Caco-2 (cell line): ENCODE results near the gene ZNF135. TPM values are rescaled to one million over a fixed set of nuclear protein-coding genes. Genes with fewer than 3 reads are reported as not detected.

ENCODE experiments used
- BruUV-seq: library from RNA; stranded (reverse); fragments of 400-500 nt; replicated peaks from 2 replicates; lab custom pipeline; 2021; lab: Mats Ljungman, UMichigan
- CTCF ChIA-PET: fragments of 300-600 bp; sonication (Branson Sonifier 250); formaldehyde crosslinking; loops from one replicate; lab custom pipeline; 2022; ENCODE audit warnings: antibody characterized with exemption; lab: Charles Lee
- POLR2A ChIA-PET: fragments of 300-600 bp; sonication (Branson Sonifier 250); formaldehyde crosslinking; loops from one replicate; lab custom pipeline; 2022; ENCODE audit warnings: antibody characterized with exemption; lab: Charles Lee
- DNase-seq, 2 experiments: peaks; one replicate each; pipeline versions ENCODE4 v3.0.0 to v3.0.0-alpha.2; 2020 to 2022
- H3K27me3 ChIP-seq: replicated peaks from 2 replicates; pipeline ENCODE4 v1.6.0; 2011; ENCODE audit warnings: low read length; ENCODE audit not compliant: control insufficient read depth, insufficient read depth
- H3K36me3 ChIP-seq: 2 replicates; pipeline ENCODE4 v1.5.1; 2011; ENCODE audit warnings: low read length; ENCODE audit not compliant: control insufficient read depth, insufficient read depth
- H3K4me1 ChIP-seq: fragments of 250-450 bp; sonication (Bioruptor Pico); 2 replicates; pipeline ENCODE4 v1.5.1; 2020; ENCODE audit warnings: mild to moderate bottlenecking
- H3K4me3 ChIP-seq: 2 replicates; pipeline ENCODE4 v1.5.1; 2011; ENCODE audit warnings: low read depth, mild to moderate bottlenecking, control low read depth, low read length
- H3K9me3 ChIP-seq: fragments of 250-450 bp; sonication (Bioruptor Pico); 2 replicates; pipeline ENCODE4 v1.5.1; 2020; ENCODE audit warnings: mild to moderate bottlenecking, moderate library complexity
- H3K27ac Mint-ChIP-seq: one replicate; pipeline ENCODE4 v1.8.0; 2022; ENCODE audit warnings: mixed read lengths; ENCODE audit not compliant: unreplicated experiment
- H3K27me3 Mint-ChIP-seq: one replicate; pipeline ENCODE4 v1.8.0; 2022; ENCODE audit warnings: mixed read lengths; ENCODE audit not compliant: insufficient read depth, unreplicated experiment
- H3K36me3 Mint-ChIP-seq: one replicate; pipeline ENCODE4 v1.8.0; 2022; ENCODE audit warnings: mild to moderate bottlenecking, mixed read lengths; ENCODE audit not compliant: insufficient read depth, unreplicated experiment
- H3K4me1 Mint-ChIP-seq: one replicate; pipeline ENCODE4 v1.8.0; 2022; ENCODE audit warnings: low read depth, mixed read lengths; ENCODE audit not compliant: unreplicated experiment
- H3K4me3 Mint-ChIP-seq: one replicate; pipeline ENCODE4 v1.8.0; 2022; ENCODE audit warnings: mild to moderate bottlenecking, moderate library complexity, mixed read lengths; ENCODE audit not compliant: unreplicated experiment
- H3K9me3 Mint-ChIP-seq: one replicate; pipeline ENCODE4 v1.8.0; 2022; ENCODE audit warnings: mixed read lengths; ENCODE audit not compliant: unreplicated experiment
- CTCF ChIP-seq, 2 experiments: fragments of 200-600 bp in 1 of 2; IDR thresholded peaks; 1 replicate in 1 of 2; 2 replicates in 1 of 2; pipeline versions ENCODE4 v1.5.1 to v1.8.0; 2011 to 2022; ENCODE audit warnings: antibody characterized with exemption in 1 of 2, control low read depth in 1 of 2, inconsistent platforms in 1 of 2, low read depth in 1 of 2, low read length in 1 of 2, mild to moderate bottlenecking in 1 of 2, moderate library complexity in 1 of 2; ENCODE audit not compliant: insufficient read depth in 1 of 2, severe bottlenecking in 1 of 2, unreplicated experiment in 1 of 2
- intact Hi-C: fragments of 100-400 bp; cut with micrococcal nuclease; formaldehyde crosslinking; loops from one replicate; pipeline ENCODE4 v1.10.0; 2022; ENCODE audit not compliant: unreplicated experiment
- total RNA-seq: library from RNA; stranded (reverse); gene quantifications from 2 replicates; pipeline ENCODE4 v1.2.3, GENCODE V29; 2022

Gene ZNF135
- total RNA-seq, 1 experiment from 2014 or later = not detected

DNA sequence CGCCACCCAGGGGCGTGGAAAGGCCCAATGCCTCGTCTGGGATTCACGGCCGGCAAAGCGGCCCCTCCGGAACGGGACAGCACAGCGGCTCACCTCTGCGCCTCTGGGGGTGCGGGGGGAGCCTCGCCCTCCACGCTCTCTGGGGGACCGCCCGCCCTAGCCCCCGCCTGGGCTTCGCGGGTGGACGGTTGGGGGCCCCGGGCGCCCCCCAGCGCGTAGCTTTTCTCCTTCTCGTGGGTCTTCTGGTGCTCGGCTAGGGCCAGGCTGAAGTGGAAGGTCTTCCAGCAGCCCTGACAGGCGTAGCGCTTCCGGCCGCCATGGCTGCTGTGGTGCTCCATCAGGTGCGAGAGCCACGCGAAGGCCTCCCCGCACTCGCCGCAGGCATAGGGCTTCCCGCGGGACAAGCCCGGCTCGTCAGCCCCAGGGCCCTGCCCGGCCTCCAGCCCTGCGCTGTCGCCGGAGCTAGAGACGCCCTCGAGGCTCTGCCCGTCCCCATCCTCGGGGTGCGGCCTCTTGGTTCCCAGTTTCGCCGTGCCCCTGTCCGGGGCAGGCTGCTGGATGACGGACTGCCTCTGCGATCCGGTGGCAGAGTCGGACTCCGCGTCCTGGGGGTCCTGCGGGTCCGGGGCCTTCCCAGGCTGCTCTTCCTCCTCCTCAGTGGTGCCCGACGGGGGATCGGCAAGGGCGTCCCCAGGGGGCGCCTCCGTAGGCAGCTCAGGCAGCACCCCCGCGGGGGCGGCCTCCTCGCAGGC is 25.7 kb downstream of the ZNF135 start:
- peaks cover 41% of the 10 kb centered on the region for H3K9me3 ChIP-seq
- Mint-ChIP-seq H3K9me3 (peaks cover 16% of the 10 kb centered on the region), H3K27me3 (no peaks in the 10 kb centered on the region), H3K4me1 (no peaks in the 10 kb centered on the region), H3K4me3 (no peak overlapping the region), H3K27ac (no peak overlapping the region), H3K36me3 (no peaks in the 10 kb centered on the region)
- no peaks in the 10 kb centered on the region for H3K27me3 ChIP-seq
- no TSS peak for BruUV-seq
- TF ChIP-seq CTCF (IDR thresholded peaks at IDR 0.05; ENCODE audit: insufficient read depth in 1 of 2, low read depth in 1 of 2, low read length in 1 of 2, severe bottlenecking in 1 of 2, unreplicated experiment in 1 of 2) = no peak
- intact Hi-C loops = no loop called here
- no peak overlapping the region for H3K4me3 ChIP-seq
- no peaks in the 10 kb centered on the region for H3K36me3 ChIP-seq
- no peaks in the 10 kb centered on the region for H3K4me1 ChIP-seq
- DNase-seq = no peak
- ChIA-PET CTCF (no interaction called here), POLR2A (no interaction called here)

DNA sequence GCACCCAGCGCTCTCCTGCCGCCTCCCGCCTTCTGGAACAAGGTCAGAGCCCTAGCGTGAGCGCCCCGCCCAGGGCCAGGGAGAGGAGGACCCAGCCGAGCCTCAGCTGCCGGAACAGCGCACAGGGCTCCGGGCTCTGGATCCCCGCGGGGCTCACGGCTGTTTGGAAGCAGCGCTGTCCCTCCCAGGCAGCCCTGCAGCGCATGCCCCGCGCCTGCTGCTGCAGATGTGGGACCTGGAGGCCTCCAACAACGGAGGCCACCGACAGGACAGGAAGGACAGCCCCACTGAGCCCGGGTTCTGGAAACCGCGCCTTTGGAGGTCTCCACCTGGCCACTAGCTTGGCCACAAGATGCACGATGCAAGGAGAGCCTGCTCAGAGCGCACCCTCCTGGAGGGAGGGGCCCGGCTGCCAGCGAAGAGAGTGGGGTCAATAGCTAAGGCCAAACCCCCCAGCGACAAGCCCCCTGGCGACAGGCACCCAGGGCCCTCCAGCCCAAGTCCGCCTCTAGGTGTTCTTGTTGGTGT is 26.3 kb downstream of the ZNF135 start:
- Histone ChIP-seq H3K27me3 (no peaks in the 10 kb centered on the region), H3K4me1 (no peaks in the 10 kb centered on the region), H3K4me3 (no peak overlapping the region), H3K9me3 (peaks cover 40% of the 10 kb centered on the region), H3K36me3 (no peaks in the 10 kb centered on the region)
- TF ChIP-seq CTCF (IDR thresholded peaks at IDR 0.05; ENCODE audit: insufficient read depth in 1 of 2, low read depth in 1 of 2, low read length in 1 of 2, severe bottlenecking in 1 of 2, unreplicated experiment in 1 of 2) = no peak
- DNase-seq = no peak
- POLR2A ChIA-PET = no interaction called here
- intact Hi-C loops = no loop called here
- no TSS peak for BruUV-seq
- Mint-ChIP-seq H3K4me3 (no peak overlapping the region), H3K36me3 (no peaks in the 10 kb centered on the region), H3K4me1 (no peaks in the 10 kb centered on the region), H3K27ac (no peak overlapping the region), H3K9me3 (peaks cover 12% of the 10 kb centered on the region), H3K27me3 (no peaks in the 10 kb centered on the region)
- CTCF ChIA-PET = no interaction called here

DNA sequence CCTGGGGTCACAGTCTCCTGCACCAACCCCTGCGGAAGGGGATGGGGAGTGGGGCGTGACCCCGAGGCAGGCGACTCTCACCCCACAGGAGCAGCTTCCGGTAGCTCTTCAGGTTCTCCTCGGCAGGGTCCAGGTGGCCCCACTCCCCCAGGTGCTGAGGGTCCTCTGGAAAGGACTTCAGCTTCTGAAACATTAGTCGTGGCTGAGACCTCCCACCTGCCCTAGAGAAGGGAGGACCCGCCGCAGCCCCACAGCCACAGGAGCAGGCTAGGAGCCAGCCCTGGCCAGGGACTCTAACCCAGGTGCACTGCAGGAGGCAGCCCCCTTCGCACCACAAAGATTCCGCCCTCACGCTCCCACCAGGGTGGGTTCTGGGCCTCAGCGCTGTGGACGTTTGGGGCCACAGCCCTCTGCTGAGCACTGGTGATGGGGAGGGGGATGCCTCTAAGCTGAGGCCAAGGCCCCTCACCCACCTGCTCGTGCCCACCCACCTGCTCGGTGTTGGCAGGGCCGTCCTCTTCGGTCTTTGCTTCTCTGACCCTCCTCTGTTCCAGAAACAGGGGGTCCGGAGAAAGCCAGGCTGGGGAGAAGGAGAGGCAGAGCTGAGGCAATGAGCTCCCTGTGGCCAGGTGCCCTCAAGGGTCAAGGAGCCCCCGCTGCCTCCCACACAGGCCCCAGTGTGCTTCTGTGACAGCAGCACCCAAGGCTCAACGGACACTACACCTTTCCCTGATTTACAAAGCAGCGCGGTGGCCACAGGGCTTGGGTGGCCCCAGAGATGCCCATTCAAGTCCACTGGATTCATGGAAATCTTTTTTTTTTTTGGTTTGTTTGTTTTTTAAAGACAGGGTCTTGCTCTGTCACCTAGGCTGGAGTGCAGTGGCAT is 28.0 kb downstream of the ZNF135 start:
- ChIA-PET POLR2A (no interaction called here), CTCF (no interaction called here)
- H3K27ac Mint-ChIP-seq = no peak overlapping the region
- Histone ChIP-seq H3K4me1 (no peaks in the 10 kb centered on the region), H3K27me3 (no peaks in the 10 kb centered on the region), H3K4me3 (no peak overlapping the region), H3K36me3 (no peaks in the 10 kb centered on the region), H3K9me3 (peaks cover 34% of the 10 kb centered on the region)
- no peaks in the 10 kb centered on the region for H3K4me1 Mint-ChIP-seq
- H3K4me3 Mint-ChIP-seq = no peak overlapping the region
- no peak for DNase-seq
- TF ChIP-seq CTCF (IDR thresholded peaks at IDR 0.05; ENCODE audit: insufficient read depth in 1 of 2, low read depth in 1 of 2, low read length in 1 of 2, severe bottlenecking in 1 of 2, unreplicated experiment in 1 of 2) = no peak
- no peaks in the 10 kb centered on the region for H3K9me3 Mint-ChIP-seq
- BruUV-seq = no TSS peak
- intact Hi-C loops = no loop called here
- no peaks in the 10 kb centered on the region for H3K36me3 Mint-ChIP-seq
- no peaks in the 10 kb centered on the region for H3K27me3 Mint-ChIP-seq
